ENCODE measurements around the gene POTEM.
"Not testable (repeated sequence)": the region's sequence is repeated elsewhere in the genome, so short reads cannot be mapped to it uniquely, and the experiment has no call there.

Gene POTEM

GRCh38 chr14:19038060-19038664 lies 70.9 kb downstream of the POTEM start:
- not testable (repeated sequence) for DNase-seq

GRCh38 chr14:19038785-19039184 lies 71.6 kb downstream of the POTEM start:
- not testable (repeated sequence) for DNase-seq

GRCh38 chr14:19043384-19043783 lies 76.2 kb downstream of the POTEM start:
- not testable (repeated sequence) for DNase-seq
